ENCODE data around the gene NTRK2. TPM values are rescaled to one million over a fixed set of nuclear protein-coding genes. Genes with fewer than 3 reads are reported as not detected.

The NTRK2 gene
- total and polyA plus RNA-seq, 10 of the 15 experiments (the other 5 are each of a cell fraction or from before 2014, with no cell fraction given): 0.42 to 4.6 (median 0.65) TPM

GRCh38 chr9:84874022-84874421 is 204.5 kb downstream of the NTRK2 start:
- no peak for DNase-seq (ENCODE audit: low read depth, low spot score)
- ChIA-PET POLR2A (no interaction called here), SMC1A (ENCODE audit: uncharacterized antibody, unreplicated experiment) (interaction anchor here (1.1 kb wide), 1 partner anchor 176 kb away, joined by 3 read pairs; no protein-coding TSS in a partner anchor), RAD21 (ENCODE audit: unreplicated experiment) (no interaction called here), CTCF (interaction anchor here (1.1 kb wide), 1 partner anchor 18 kb away, joined by 3 read pairs; no protein-coding TSS in a partner anchor)
- Histone ChIP-seq H3K79me2 (ENCODE audit: control insufficient read depth, insufficient read depth, low read length) (no peaks in the 10 kb centered on the region), H3K4me2 (ENCODE audit: control insufficient read depth, insufficient read depth) (no peak overlapping the region), H3K4me1 (ENCODE audit: control insufficient read depth, insufficient read depth, low read length) (no peaks in the 10 kb centered on the region), H3K36me3 (ENCODE audit: control insufficient read depth in 2 of 2, insufficient read depth in 2 of 2, low read length in 1 of 2) (no peaks in the 10 kb centered on the region), H3K27ac (ENCODE audit: control insufficient read depth, insufficient read depth) (no peak overlapping the region), H3K9me3 (replicated peaks; ENCODE audit: control insufficient read depth, insufficient read depth, low read length) (no peaks in the 10 kb centered on the region), H2AFZ (ENCODE audit: control insufficient read depth, low read depth, low read length) (no peak overlapping the region; the same call in 1 of the 2 replicates), H3K4me3 (no peak overlapping the region), H3K27me3 (replicated peaks in 1 of 2; ENCODE audit: control insufficient read depth in 2 of 2, insufficient read depth in 2 of 2, low read length in 1 of 2) (no peaks in the 10 kb centered on the region), H4K20me1 (ENCODE audit: control insufficient read depth, insufficient read depth) (no peaks in the 10 kb centered on the region), H3K9ac (ENCODE audit: control insufficient read depth, insufficient read depth, low read length) (no peak overlapping the region)
- intact Hi-C loops (cut with micrococcal nuclease; ENCODE audit: unreplicated experiment) (no loop called here), in situ Hi-C loops (cut with MboI) (no loop called here)
- FAIRE-seq: no peak
- no peak for ATAC-seq
- BruUV-seq (replicated peaks): no TSS peak
- 89% methylated on average over 4 of the region's 4 CpGs for WGBS (ENCODE audit: insufficient coverage, insufficient replicate concordance, low lambda C conversion rate, missing lambda C conversion rate)
- TF ChIP-seq E2F8 (IDR thresholded peaks at IDR 0.05; ENCODE audit: low read depth, partially characterized antibody): no peak
- TF ChIP-seq MAX (IDR thresholded peaks at IDR 0.05; ENCODE audit: low read depth, low read length): no peak
- no peak for TF ChIP-seq CBFB (IDR thresholded peaks at IDR 0.05; ENCODE audit: low read depth)
- no peak for TF ChIP-seq EED (IDR thresholded peaks at IDR 0.05; ENCODE audit: low read depth)
- TF ChIP-seq PAX5 (IDR thresholded peaks at IDR 0.05; ENCODE audit: borderline replicate concordance, low read depth, low read length): no peak
